Stomach (tissue), 9 donors: ENCODE data around the gene LAMP1. TPM values are rescaled to one million over a fixed set of nuclear protein-coding genes. Genes with fewer than 3 reads are reported as not detected.
"Not testable (repeated sequence)": the region's sequence is repeated elsewhere in the genome, so short reads cannot be mapped to it uniquely, and the experiment has no call there.

Experiments used
- DNase-seq, 2 donors: peaks; one replicate each; pipeline versions ENCODE4 v3.0.0 to v3.0.0-alpha.2; 2013 to 2019
- H3K27ac ChIP-seq, 5 donors: fragments of 200-600 bp in 4 of 5; sonication (generic) in 4 of 5; one replicate each; pipeline ENCODE4 v1.5.1; 2013 to 2019; ENCODE audit warnings: mild to moderate bottlenecking in 1 of 5, moderate library complexity in 1 of 5
- H3K27me3 ChIP-seq, 3 donors: fragments of 200-600 bp; sonication (generic); one replicate each; pipeline ENCODE4 v1.5.1; 2017 to 2019; ENCODE audit warnings: mixed run types in 1 of 3
- H3K36me3 ChIP-seq, 4 donors: fragments of 200-600 bp; sonication (generic); 1 replicate in 3 of 4; 2 replicates in 1 of 4; pipeline ENCODE4 v1.5.1; 2016 to 2019
- H3K4me1 ChIP-seq, 4 donors: fragments of 200-600 bp; sonication (generic); one replicate each; pipeline ENCODE4 v1.5.1; 2016 to 2019
- H3K4me3 ChIP-seq, 4 donors: fragments of 200-600 bp; sonication (generic) in 3 of 4; one replicate each; pipeline ENCODE4 v1.5.1; 2016 to 2019; ENCODE audit warnings: mild to moderate bottlenecking in 1 of 4
- H3K9me3 ChIP-seq, 4 donors: fragments of 200-600 bp; sonication (generic); one replicate each; pipeline ENCODE4 v1.5.1; 2016 to 2019
- EP300 ChIP-seq: sonication (generic); formaldehyde crosslinking; IDR thresholded peaks from one replicate; pipeline ENCODE4 v1.6.1; 2017; ENCODE audit warnings: antibody characterized with exemption
- POLR2A ChIP-seq, 4 donors: fragments of 450-650 bp; IDR thresholded peaks; one replicate each; pipeline ENCODE4 v1.6.1; 2016; ENCODE audit warnings: antibody characterized with exemption in 4 of 4, control low read depth in 2 of 4, mild to moderate bottlenecking in 1 of 4, moderate library complexity in 1 of 4
- POLR2AphosphoS5 ChIP-seq, 3 donors: sonication (generic); formaldehyde crosslinking; IDR thresholded peaks; one replicate each; pipeline ENCODE4 v1.6.1; 2016; ENCODE audit warnings: antibody characterized with exemption in 3 of 3
- WGBS, 5 donors: extraction: QIAGEN DNeasy Blood & Tissue Kit in 3 of 5; methylation state at CpG; one replicate each; pipeline versions ENCODE4 v1.1.5 to v1.1.7; 2013 to 2018; 5-methylcytosine and 5-hydroxymethylcytosine counted together
- intact Hi-C: fragments of 100-400 bp; cut with DNase I; formaldehyde crosslinking; loops from one replicate; pipeline ENCODE4 v1.15.1; 2023; ENCODE audit warnings: low total_unique reads
- polyA plus RNA-seq, 3 donors: library from polyadenylated mRNA; stranded (reverse); fragments of 200-250 nt; gene quantifications; one replicate each; pipeline ENCODE4 v1.2.3, GENCODE V29; 2013
- total RNA-seq, 5 donors: library from RNA; depleted of rRNA; stranded (reverse); fragments of >200 nt; gene quantifications; one replicate each; pipeline versions ENCODE4 v1.1.0 to v1.2.3, GENCODE V29; 2014 to 2016
- TF ChIP-seq, protein P1 (sequence below), 7 experiments: fragments of 450-650 bp in 4 of 7; fragments of 200-600 bp in 3 of 7; sonication (generic) in 3 of 7; IDR thresholded peaks; one replicate each; pipeline ENCODE4 v1.5.1; 2016 to 2019; ENCODE audit warnings: antibody characterized with exemption in 7 of 7, control low read depth in 2 of 7, mild to moderate bottlenecking in 1 of 7
- donor health status: healthy with polysubstance abuse.
- donor health status: Bipolar disorder and iron deficiency.
- donor health status: healthy.

Gene LAMP1
- total and polyA plus RNA-seq, 8 donors, result 20.9 to 121 (median 50.0) TPM

DNA sequence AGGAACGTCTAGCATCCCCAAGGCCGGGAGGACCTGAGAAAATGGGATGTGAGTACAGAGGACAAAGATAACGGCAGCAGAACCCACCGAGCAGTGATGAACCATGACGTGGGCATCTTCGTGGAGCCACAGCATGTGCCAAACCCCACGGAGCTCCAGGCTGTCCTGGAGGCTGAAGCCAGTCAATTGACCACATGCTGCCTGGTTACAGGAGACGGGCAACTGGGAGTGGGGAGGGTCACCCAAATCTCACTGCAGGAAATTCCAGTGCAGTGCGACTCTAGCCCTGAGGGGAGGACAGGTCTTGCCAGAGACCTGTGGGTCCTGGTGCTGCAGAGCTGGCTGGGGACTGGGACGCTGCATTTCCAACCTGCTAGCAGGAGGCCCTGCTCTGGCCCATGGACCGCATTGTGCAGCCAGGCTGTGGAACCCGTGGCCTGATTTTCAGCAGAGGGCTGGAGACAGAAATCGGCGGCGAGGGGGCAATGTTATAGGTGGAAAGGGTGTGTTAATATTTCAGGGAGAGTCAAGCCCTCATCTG, 70.1 kb downstream of the LAMP1 start:
- Histone ChIP-seq H3K4me1 (peaks cover 8 to 26% (median 25%) of the 10 kb centered on the region in 4 donors), H3K4me3 (no peak overlapping the region), H3K36me3 (no peaks in the 10 kb centered on the region), H3K27ac (no peak overlapping the region), H3K27me3 (peaks cover 0 to 29% (median 21%) of the 10 kb centered on the region in 3 donors), H3K9me3 (no peaks in the 10 kb centered on the region)
- WGBS, 5 donors, result 73 to 84% (median 75%) methylated on average over 14 to 15 of the region's 15 CpGs
- DNase-seq, result peak in 1 of 2 donors; percentile 22
- TF ChIP-seq POLR2A (IDR thresholded peaks at IDR 0.05) (no peak), POLR2AphosphoS5 (IDR thresholded peaks at IDR 0.05) (no peak), EP300 (no peak)
- TF ChIP-seq, protein P1, sequence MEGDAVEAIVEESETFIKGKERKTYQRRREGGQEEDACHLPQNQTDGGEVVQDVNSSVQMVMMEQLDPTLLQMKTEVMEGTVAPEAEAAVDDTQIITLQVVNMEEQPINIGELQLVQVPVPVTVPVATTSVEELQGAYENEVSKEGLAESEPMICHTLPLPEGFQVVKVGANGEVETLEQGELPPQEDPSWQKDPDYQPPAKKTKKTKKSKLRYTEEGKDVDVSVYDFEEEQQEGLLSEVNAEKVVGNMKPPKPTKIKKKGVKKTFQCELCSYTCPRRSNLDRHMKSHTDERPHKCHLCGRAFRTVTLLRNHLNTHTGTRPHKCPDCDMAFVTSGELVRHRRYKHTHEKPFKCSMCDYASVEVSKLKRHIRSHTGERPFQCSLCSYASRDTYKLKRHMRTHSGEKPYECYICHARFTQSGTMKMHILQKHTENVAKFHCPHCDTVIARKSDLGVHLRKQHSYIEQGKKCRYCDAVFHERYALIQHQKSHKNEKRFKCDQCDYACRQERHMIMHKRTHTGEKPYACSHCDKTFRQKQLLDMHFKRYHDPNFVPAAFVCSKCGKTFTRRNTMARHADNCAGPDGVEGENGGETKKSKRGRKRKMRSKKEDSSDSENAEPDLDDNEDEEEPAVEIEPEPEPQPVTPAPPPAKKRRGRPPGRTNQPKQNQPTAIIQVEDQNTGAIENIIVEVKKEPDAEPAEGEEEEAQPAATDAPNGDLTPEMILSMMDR (IDR thresholded peaks at IDR 0.05), result no peak
- intact Hi-C loops, result no loop called here

GRCh38 chr13:113367771-113368170, 70.7 kb downstream of the LAMP1 start:
- intact Hi-C loops, result no loop called here
- H3K27me3 ChIP-seq, result peaks cover 0 to 24% (median 20%) of the 10 kb centered on the region in 3 donors
- no peak overlapping the region for H3K4me3 ChIP-seq
- peak in 1 of 2 donors; percentile 21 for DNase-seq
- H3K27ac ChIP-seq, result no peak overlapping the region
- H3K9me3 ChIP-seq, result no peaks in the 10 kb centered on the region
- TF ChIP-seq POLR2AphosphoS5 (IDR thresholded peaks at IDR 0.05) (no peak), POLR2A (IDR thresholded peaks at IDR 0.05) (no peak), EP300 (no peak)
- TF ChIP-seq, protein P1 (IDR thresholded peaks at IDR 0.05), result no peak
- no peaks in the 10 kb centered on the region for H3K36me3 ChIP-seq
- peaks cover 5 to 20% (median 19%) of the 10 kb centered on the region in 4 donors for H3K4me1 ChIP-seq
- WGBS, 5 donors, result 69 to 76% (median 72%) methylated on average over 6 of the region's 6 CpGs

GRCh38 chr13:113368353-113368752, 71.3 kb downstream of the LAMP1 start:
- H3K27ac ChIP-seq, H3K36me3 ChIP-seq, H3K4me3 ChIP-seq, intact Hi-C loops, H3K9me3 ChIP-seq: not testable (repeated sequence)
- WGBS, 5 donors, result 84 to 89% (median 88%) methylated on average over 6 of the region's 6 CpGs
- Histone ChIP-seq H3K27me3 (peaks cover 0 to 18% (median 14%) of the 10 kb centered on the region in 3 donors), H3K4me1 (peaks cover 0 to 14% (median 13%) of the 10 kb centered on the region in 4 donors)
- peak in 1 of 2 donors; percentile 4 for DNase-seq

DNA sequence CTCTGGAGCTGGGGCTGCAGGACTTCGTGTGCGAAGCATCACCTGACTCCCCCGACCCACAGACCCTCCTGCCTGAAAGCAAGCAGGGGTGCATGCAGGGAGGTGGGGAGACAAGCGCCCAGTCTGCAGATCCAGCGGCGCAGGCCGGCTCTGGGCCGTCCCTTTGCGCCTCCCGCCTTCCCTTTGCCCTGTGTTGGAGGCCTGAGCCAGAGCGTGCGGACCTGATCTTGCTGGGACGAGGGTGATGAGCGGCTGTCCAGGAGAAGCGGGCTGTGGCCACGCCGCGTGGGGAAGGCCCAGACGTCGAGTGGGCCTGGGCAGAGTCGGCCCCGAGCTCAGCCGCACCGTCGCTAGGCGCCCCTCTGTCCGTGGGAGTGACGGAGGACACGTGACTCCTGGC, 72.2 kb downstream of the LAMP1 start:
- H3K27ac ChIP-seq, result no peak overlapping the region
- H3K9me3 ChIP-seq, result no peaks in the 10 kb centered on the region
- peaks cover 0 to 16% (median 9%) of the 10 kb centered on the region in 3 donors for H3K27me3 ChIP-seq
- no peak overlapping the region for H3K4me3 ChIP-seq
- H3K36me3 ChIP-seq, result no peaks in the 10 kb centered on the region
- DNase-seq, result peak in 1 of 2 donors; percentile 23
- intact Hi-C loops, result no loop called here
- WGBS, 5 donors, result 85 to 92% (median 90%) methylated on average over 21 to 29 of the region's 29 CpGs
- peaks cover 0 to 10% (median 8%) of the 10 kb centered on the region in 4 donors for H3K4me1 ChIP-seq
- TF ChIP-seq POLR2AphosphoS5 (IDR thresholded peaks at IDR 0.05) (no peak), EP300 (no peak), POLR2A (IDR thresholded peaks at IDR 0.05) (no peak)
- TF ChIP-seq, protein P1 (IDR thresholded peaks at IDR 0.05), result no peak

GRCh38 chr13:113369881-113370280, 72.8 kb downstream of the LAMP1 start:
- intact Hi-C loops, result no loop called here
- no peak overlapping the region for H3K4me3 ChIP-seq

More at GRCh38 chr13:113369881-113370280, 72.8 kb downstream of the LAMP1 start:
- DNase-seq, result peak in 1 of 2 donors; percentile 3
- H3K27me3 ChIP-seq, result peaks cover 0 to 16% (median 3%) of the 10 kb centered on the region in 3 donors
- H3K36me3 ChIP-seq, result no peaks in the 10 kb centered on the region
- WGBS, 5 donors, result 81 to 90% (median 87%) methylated on average over 9 to 10 of the region's 10 CpGs
- TF ChIP-seq POLR2AphosphoS5 (IDR thresholded peaks at IDR 0.05) (no peak), EP300 (no peak), POLR2A (IDR thresholded peaks at IDR 0.05) (no peak)
- TF ChIP-seq, protein P1 (IDR thresholded peaks at IDR 0.05), result no peak
- H3K9me3 ChIP-seq, result no peaks in the 10 kb centered on the region
- H3K27ac ChIP-seq, result no peak overlapping the region
- peaks cover 0 to 5% (median 3%) of the 10 kb centered on the region in 4 donors for H3K4me1 ChIP-seq
